GM21825 (cell line): ENCODE measurements around the gene PALM.
"Not testable (repeated sequence)": the region's sequence is repeated elsewhere in the genome, so short reads cannot be mapped to it uniquely, and the experiment has no call there.

Source experiments
- ATAC-seq: cut with Tn5 transposase; IDR thresholded peaks from one replicate; pipeline ENCODE4 v1.9.1; 2021; ENCODE audit warnings: mild to moderate bottlenecking, moderate library complexity; ENCODE audit not compliant: unreplicated experiment

PALM gene, protein sequence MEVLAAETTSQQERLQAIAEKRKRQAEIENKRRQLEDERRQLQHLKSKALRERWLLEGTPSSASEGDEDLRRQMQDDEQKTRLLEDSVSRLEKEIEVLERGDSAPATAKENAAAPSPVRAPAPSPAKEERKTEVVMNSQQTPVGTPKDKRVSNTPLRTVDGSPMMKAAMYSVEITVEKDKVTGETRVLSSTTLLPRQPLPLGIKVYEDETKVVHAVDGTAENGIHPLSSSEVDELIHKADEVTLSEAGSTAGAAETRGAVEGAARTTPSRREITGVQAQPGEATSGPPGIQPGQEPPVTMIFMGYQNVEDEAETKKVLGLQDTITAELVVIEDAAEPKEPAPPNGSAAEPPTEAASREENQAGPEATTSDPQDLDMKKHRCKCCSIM

DNA sequence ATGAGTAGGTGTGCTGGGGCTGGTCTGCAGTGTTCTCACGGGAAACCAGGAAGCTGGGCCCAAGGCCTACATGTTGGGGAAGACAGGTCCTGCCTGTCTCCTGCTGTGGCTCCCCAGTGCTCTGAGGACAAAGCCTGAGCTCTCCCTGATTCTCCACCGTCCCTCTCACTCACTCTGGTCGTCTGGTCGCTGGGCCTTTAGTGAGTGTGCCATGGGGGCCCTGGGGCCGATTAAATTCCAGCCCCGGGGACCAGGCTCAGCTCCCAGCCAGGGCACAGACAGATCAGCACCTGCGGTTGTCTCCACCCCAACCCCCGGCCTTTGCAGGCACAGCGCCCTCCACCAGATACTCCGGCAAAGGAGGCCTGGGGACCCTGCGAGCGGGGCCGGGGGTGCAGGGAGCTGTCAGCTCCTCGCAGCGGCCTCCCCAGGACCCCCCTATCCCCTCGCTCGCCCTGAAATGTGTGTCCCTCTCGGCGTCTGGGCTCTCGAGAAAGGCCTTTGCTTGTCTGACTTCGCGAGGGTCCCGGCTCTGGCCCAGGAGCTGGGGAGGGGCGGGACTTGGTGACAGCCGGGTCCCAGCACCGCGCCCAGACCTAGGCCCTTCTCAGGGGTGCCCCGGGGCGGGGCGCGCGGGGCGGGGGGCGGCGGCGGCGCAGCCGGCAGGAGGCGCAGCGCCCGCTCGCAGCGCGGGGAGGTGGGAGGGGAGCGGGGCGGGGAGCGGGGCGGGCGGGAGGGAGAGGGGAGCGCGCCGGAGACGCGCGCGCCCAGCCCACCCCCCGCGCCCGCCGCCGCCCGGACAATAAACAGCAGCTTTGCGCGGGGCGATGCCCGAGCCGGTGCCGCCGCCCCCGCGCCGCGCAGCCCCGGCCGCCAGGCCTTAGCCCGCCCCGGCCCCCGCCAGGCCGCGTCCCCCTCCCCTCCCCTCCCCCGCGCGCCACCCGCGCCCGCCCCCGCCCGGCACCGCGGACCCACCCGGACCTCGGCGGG is at the start of gene PALM:
Gene PALM (plus strand): TSS at position 782 of the 990 bp plus-strand sequence. CDS start 212 bp downstream, outside the sequence.
- ATAC-seq = no peak

DNA sequence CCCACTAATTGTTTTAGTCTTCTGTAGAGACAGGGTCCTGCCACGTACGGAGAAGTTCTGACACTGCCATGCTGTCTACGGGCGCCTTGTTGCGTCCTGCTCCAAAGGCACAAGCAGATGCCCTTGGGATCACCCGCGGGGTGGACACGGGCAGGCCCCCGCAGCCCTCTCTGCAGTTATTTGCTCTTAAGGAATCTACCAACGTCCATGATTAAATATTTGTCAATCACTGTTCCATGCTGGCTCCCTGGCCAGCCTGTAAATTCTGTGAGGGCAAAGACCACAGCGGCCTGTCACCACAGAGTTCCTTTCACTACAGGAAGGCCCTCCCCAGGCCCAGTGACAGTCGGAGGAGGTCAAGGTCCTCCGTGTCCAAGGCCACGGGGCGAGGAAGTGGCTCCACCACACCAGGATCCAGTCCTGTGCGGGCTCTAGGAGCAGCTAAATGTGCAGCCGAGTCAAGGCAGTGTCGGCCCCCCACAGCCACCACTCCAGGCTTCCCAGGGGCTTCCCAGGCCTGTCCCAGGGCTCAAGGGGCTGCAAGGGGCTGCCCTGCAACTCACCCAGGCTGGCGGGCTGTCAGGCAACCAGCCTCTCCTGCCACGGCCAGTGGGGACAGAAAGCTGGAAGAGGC is 47.8 kb upstream of the PALM start:
- no peak for ATAC-seq

DNA sequence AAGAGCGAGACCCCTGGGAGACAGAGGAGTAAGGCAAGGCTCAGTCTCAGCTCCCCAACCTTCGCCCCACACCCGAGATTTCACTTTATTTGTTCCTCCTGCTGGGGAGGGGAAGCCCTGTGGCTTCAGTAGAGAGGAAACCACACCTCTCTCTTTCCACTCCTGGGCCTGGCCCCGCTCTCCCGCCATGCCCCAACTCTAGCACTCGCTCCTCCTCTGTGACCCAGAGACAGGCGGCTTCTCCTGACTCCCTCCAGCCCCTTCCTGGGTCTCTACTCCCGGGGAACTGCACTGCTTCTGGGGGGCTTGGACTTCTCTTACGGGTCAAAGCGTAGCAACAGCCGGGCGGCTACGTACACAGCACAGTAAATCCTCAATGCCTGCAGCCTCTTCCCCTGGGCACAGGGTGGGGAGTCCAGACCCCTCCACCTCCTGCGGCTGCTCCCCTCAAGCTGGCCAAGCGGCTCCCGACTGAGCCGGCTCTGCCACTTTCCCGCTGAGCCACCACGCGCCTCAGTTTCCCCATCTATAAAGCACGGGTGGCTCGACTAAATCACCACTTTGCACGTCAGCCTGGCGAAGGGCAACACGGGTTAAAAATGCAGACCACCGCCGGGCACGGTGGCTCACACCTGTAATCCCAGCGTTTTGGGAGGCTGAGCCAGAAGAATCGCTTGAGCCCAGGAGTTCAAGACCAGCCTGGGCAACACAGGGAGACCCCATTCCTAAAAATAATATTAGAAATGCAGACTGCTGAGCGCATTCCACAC is 47.1 kb upstream of the PALM start:
- peak; percentile 26 for ATAC-seq

DNA sequence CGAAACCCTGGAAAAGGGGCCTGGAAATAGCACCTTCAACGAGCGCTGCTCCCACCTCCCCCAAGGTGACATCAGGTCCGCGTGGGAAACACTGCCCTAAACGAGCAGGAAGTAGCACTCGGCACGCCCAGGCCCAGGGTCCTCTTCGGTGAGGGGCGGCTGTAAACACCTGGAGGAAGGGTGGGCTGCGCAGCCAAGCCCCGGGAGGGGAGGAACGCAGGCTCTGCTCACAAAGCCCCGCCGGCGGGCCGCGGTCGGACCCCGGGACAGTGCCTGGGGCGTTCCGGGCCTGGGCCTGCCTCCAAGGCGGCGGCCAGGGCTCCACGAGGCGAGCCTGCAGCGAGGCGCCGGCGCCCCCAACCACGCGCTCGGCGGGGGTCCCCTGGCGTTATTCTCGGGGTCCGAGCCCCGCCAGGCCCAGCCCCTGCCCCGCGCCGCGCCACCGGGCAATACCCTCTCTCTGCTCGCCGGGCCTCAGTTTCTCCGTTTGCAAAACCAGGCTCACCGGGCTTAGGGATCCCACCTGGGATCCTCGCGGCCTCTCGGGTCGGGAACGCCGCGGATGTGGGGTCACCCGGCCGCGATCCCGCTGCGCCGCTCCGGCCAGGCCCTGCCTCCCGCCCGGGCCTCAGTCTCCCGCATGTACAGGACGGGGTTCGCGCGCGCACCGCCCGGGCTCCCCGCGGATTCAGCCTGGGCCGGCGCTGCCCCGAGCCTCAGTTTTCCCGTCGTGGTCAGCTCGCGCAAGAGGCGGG is 46.4 kb upstream of the PALM start:
- ATAC-seq = no peak

DNA sequence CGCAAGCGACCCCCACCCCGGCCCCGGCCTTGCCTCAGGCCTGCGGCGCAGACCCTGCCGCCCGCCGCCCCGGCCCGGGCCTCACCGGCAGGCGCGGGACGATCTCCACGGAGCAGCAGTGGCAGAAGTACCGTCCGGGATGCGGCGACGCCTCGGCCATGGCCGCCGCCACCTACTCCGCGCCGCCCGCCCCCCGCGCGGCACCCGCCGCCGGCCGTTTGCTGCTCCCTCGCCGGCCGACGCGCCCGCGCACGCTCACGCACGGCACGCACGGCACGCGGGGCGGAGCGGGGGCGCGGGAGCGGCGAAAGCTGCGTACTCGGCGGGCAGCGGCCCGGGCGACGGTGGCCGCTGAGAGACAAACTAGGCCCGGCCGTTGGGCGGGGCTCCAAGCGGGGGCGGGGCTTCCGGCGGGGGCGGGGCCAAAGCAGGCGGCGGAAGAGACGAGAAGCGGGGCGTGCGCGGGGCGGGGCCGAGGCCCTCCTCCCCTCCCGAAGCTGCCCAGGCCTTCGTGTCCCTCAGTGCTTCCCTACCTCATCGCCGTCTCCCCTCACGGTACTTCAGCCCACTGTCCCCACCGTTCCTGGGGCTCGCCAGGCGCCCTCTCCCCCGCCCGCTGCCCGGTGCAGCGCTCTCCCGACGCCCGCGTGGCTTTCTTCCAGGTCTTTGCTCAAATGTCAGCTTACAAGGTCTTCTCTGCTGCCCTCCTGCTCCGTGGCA is 45.6 kb upstream of the PALM start, which contains the start of gene RNF126:
Gene RNF126 (minus strand): TSS at position 253 of the 720 bp plus-strand sequence. CDS start 93 bp downstream, at position 160.
- peak; percentile 44 for ATAC-seq

DNA sequence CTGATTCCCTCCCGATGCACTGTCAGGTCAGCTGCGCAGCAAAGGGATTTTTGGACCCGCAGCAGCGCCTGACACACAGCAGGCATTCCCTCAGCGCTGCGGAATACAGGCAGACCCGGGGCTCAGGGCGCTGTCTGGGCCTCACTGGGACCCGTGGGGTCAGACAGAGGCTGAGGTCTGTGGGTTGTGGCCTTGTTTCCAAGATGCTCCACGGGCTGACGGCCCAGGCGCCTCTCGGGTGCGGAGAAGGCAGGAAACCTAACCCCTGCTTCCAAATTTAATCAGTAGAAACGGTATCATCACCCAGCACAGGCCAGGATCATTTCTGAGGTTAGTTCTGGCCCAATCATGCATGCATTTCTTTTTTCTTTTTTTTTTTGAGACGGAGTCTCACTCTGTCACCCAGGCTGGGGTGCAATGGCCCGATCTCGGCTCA is 45.0 kb upstream of the PALM start:
- ATAC-seq = no peak

DNA sequence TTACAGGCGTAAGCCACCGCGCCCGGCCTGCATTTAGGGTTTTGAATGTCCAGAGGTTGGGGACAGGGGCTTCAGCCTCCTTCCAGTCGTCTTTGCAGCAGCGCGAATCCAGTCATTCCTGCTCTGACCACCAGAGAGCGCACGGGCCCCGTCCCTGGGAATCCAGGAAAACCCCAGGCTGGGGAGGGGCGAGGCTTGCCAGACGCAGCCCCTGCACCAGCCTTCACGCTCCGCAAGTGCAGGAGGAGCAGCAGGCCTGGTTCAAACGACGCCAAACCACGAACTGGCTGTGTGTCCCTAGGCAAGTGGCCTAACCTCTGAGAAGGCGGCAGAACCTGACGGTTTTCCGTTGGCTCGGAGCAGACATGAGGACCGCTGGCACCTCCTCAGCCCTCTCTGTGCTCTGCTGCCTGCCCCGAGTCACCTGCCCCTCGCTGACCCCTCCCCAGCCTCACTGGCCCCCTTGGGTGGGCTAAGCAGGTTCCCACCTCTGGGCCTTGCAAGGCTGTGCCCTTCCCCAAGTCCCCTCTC is 43.8 kb upstream of the PALM start:
- no peak for ATAC-seq

DNA sequence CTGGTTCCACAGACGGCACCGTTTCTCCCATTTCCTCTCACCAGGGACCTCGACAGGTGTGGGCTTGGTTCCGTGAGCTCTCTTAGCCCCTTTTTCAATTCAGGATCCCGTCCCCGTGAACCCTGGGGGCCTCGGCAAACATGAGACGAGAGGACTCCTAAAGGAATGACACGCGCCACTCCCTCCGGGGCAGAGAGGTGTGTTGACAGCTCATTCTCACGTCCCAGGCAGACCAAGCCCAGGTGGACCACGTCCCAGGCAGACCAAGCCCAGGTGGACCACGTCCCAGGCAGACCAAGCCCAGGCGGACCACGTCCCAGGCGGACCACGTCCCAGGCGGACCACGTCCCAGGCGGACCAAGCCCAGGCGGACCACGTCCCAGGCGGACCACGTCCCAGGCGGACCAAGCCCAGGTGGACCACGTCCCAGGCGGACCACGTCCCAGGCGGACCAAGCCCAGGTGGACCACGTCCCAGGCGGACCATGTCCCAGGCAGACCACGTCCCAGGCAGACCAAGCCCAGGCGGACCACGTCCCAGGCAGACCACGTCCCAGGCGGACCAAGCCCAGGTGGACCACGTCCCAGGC is 41.7 kb upstream of the PALM start:
- not testable (repeated sequence) for ATAC-seq

DNA sequence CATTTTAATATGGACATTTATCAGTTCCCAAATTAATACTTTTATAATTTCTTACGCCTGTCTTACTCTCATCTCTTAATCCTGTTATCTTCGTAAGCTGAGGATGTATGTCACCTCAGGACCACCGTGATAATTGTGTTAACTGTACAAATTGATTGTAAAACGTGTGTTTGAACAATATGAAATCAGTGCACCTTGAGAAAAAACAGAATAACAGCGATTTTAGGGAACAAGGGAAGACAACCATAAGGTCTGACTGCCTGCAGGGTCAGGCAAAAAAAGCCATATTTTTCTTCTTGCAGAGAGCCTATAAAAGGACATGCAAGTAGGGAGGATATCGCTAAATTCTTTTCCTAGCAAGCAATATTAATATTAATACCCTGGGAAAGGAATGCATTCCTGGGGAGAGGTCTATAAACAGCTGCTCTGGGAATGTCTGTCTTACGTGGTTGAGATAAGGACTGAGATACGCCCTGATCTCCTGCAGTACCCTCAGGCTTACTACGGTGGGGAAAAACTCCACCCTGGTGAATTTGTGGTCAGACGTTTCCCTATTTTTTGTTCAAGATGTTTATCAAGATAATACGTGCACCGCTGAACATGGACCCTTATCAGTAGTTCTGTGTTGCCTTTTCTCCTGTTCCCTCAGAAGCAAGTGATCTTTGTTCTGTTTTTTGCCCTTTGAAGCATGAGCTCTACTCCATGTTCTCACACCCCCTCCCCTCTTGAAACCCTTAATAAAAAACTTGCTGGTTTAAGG is 39.9 kb upstream of the PALM start:
- ATAC-seq = not testable (repeated sequence)

DNA sequence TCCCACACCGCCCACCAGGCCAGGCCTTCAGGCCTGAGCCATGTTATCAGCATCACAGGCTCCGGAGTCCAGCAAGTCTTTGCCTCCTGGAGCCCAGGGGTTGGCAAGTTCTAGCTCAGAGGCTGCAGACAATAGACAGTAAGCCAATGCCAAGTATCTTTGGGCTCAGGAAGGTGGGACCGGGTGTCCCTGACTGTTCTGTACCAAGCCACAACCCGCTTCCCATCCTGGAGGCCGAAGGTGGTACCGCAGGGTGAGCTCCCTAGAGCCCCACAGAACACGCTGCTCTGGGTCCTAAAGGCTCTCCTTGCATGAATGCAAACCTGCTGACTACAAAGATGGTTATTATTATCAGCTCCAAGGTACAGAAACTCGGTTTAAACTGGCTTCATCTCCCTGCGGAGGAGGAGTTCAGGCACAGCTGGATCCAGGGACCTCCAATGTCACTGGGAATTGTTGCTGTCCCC is 38.1 kb upstream of the PALM start:
- ATAC-seq = no peak

DNA sequence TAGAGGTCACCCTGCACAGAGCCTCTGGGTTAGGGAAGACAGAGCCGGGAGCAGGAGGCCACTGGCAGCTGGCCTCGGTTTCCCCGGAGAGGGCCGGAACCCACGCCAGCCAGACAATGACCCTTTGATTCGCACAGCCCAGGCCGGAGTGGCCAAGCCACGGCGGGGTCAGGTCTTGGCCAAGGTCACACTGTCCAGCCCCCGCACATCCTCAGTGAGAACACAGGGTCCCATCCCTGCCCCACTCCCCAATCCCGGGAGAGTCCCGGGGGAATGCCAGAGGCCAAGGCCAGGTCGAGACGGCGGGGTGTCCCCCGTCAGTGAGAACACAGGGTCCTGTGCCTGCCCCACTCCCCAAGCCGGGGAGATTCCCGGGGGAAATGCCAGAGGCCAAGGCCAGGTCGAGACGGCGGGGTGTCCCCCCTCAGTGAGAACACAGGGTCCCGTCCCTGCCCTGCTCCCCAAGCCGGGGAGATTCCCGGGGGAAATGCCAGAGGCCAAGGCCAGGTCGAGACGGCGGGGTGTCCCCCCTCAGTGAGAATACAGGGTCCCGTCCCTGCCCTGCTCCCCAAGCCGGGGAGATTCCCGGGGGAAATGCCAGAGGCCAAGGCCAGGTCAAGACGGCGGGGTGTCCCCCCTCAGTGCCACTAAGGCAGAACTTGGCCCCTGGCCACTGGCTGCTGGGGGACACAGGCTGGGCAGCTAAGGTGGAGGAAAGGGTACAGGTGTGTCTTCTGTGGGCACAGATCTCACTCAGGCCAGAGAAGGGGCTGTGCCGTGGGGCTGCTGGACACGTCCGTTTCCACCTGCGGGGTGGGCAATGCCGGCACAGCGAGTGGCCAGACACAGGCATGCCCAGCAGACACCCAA is 34.2 kb upstream of the PALM start:
- ATAC-seq = no peak

DNA sequence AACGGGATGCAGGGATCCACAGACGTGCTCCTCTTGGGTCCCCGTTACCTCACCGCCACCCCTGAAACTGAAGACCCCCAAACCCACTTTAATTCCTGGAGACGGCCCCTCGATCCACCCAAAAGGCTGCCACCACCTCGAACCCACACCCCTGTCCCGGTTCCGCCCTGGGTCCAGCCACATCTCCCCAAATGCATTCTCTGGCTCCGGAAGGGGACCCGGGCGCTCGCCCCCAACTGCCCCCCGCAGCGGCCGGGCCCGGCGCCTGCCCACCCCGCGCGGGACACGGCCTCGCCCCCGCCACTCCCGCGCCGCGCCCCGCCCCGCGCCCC is 32.8 kb upstream of the PALM start:
- no peak for ATAC-seq

DNA sequence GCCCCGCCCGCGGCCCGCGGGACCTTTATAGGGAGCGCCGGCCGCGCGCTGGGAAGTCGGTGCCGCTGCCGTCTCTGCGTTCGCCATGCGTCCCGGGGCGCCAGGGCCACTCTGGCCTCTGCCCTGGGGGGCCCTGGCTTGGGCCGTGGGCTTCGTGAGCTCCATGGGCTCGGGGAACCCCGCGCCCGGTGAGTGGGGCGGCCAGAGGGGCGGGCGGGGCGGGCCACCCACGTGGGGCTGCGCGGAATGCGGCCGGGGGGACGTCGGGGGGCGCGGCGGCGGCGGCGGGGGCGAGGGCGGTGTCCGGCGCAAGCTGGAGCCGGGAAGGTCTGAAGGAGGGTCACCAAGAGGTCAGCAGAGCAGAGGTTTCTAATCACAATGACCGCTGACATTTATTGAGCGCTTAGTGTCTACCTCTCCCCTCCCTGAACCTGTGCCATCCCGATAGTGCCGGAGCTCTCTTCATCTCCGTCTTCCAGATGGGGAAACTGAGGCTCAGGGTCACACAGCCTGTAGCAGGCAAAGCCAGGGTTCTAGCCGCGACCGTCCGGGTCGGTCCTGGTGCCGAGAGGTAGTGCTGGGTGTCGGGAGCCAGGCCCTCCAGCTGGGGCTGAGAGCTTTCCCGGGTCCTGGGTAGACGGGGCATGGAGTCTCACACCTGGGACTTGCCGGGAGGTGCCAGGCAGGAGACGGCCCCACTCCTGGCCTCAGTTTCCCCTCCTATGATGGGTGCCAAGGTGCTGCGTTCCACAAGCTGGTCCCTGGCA is 32.2 kb upstream of the PALM start, which contains the start of gene FSTL3:
Gene FSTL3 (plus strand): TSS at position 54 of the 767 bp plus-strand sequence. CDS start 32 bp downstream, at position 86.
- no peak for ATAC-seq

DNA sequence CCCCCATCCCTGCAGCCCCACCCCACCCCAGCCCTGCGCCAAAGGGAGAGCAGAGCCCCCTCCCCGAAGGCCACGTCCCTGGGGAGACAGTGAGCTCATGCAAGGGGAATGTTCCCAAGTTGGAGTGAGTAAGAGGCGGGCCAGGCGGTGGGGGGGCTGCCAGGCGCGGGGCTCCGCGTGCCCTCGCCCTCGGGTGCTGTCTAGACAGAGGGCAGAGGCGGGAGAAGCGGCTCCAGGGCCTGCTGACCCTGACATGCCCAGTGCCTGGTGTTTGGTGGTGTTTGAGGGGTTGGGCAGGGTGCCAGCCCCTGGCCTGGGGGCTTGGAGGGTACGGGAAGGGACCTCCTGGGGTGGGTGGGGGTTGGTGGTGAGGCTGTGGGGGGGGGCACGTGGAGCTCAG is 31.5 kb upstream of the PALM start:
- ATAC-seq = no peak

DNA sequence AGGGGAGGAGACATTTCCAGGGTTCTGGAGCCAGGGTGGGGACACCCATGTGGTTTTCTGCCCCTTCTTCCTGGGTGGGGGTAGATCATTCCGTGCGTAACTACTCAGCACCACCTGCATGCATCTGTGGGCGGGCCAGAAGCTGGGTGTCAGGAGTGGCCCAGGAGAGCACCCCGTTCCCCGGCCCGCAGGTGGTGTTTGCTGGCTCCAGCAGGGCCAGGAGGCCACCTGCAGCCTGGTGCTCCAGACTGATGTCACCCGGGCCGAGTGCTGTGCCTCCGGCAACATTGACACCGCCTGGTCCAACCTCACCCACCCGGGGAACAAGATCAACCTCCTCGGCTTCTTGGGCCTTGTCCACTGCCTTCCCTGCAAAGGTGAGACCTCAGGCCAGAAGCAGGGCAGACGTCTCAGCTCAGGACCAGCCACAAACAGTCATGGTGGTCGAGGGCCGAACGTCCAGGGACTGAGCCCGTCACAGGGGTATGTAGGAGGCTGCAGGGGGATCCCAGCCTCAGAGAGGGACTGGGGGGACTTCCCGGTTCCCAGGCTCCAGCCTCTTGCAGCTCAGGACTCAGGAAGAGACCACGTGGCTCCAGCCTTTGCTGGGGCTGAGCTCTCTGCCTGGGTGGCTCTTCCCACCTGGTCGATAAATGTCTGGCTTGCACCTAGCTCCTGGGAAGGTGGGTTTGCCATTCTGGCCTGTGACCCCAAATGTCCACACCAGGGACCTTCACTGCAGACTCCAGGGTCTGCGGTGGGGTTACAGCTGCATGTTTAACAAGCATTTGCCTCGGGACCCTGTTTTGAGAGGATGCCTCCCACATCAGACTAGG is 30.9 kb upstream of the PALM start:
- ATAC-seq = no peak
